Measurements from ENCODE around the gene MSI2.

DNA sequence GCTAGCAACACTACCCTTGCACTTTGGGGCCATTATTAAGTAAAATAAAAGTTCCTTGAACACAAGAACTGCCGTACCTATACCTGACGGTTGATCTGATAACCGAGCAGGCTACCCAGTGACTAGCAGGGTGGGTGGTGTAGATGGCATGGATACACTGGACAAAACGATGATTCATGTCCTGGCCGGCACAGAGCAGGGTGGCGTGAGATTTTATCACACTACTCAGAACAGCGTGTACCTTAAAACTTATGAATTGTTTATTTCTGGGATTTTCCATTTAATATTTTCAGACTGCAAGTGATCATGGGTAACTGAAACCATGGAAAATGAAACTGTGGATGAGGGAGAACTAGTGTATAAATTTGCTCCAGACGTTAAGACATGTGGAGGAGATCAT lies 41.0 kb upstream of the MSI2 start:
- TF ChIP-seq, protein P1, sequence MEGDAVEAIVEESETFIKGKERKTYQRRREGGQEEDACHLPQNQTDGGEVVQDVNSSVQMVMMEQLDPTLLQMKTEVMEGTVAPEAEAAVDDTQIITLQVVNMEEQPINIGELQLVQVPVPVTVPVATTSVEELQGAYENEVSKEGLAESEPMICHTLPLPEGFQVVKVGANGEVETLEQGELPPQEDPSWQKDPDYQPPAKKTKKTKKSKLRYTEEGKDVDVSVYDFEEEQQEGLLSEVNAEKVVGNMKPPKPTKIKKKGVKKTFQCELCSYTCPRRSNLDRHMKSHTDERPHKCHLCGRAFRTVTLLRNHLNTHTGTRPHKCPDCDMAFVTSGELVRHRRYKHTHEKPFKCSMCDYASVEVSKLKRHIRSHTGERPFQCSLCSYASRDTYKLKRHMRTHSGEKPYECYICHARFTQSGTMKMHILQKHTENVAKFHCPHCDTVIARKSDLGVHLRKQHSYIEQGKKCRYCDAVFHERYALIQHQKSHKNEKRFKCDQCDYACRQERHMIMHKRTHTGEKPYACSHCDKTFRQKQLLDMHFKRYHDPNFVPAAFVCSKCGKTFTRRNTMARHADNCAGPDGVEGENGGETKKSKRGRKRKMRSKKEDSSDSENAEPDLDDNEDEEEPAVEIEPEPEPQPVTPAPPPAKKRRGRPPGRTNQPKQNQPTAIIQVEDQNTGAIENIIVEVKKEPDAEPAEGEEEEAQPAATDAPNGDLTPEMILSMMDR (IDR thresholded peaks at IDR 0.05) = no peak
- TF ChIP-seq POLR2A (IDR thresholded peaks at IDR 0.05) = no peak

Data from adrenal gland (tissue), 5 donors.